GM19023 (cell line): ENCODE measurements around the gene MAGEA11.
"Not testable (repeated sequence)": the region's sequence is repeated elsewhere in the genome, so short reads cannot be mapped to it uniquely, and the experiment has no call there.

Experiments
- ATAC-seq: cut with Tn5 transposase; IDR thresholded peaks from one replicate; pipeline ENCODE4 v1.9.1; 2021; ENCODE audit warnings: mild to moderate bottlenecking, moderate library complexity; ENCODE audit not compliant: unreplicated experiment

The MAGEA11 gene, protein sequence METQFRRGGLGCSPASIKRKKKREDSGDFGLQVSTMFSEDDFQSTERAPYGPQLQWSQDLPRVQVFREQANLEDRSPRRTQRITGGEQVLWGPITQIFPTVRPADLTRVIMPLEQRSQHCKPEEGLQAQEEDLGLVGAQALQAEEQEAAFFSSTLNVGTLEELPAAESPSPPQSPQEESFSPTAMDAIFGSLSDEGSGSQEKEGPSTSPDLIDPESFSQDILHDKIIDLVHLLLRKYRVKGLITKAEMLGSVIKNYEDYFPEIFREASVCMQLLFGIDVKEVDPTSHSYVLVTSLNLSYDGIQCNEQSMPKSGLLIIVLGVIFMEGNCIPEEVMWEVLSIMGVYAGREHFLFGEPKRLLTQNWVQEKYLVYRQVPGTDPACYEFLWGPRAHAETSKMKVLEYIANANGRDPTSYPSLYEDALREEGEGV

DNA sequence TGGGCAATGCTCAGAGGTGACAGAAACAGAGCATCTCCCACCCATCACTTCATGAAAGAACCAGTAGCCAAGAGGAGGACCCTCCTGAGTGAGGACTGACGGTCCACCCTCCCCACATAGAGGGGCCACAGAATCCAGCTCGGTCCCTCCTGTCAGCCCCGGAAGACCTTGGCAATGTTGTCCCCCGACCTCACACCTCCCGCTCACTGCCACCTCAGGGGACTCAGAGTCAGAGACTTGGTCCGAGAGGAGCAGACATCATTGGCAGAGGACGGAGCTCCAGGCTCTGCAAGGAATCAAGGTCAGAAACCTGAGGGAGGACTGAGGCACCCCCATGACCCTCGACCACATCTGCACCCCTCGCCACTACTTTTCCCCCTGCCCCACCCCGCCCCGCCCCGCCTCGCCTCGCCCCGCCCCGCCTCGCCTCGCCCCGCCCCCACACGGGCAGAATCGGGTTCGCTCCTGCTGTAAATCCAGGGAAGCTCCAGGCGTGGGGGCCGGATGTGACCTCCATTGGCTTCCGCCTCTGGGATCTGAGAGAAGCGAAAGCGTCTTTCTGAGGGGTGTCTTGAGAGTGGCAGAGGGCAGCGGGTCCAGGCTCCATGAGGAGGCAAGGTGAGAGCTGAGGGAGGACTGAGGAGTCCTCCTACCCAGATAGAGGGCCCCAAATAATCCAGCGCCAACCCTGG, at the start of gene MAGEA11:
TSS of gene MAGEA11 (plus strand) at position 516 of the 692 bp plus-strand sequence. CDS start 1,100 bp downstream, outside the sequence.
- ATAC-seq, result no peak

GRCh38 chrX:149675088-149675487, 36.8 kb upstream of the MAGEA11 start:
- ATAC-seq, result not testable (repeated sequence)

DNA sequence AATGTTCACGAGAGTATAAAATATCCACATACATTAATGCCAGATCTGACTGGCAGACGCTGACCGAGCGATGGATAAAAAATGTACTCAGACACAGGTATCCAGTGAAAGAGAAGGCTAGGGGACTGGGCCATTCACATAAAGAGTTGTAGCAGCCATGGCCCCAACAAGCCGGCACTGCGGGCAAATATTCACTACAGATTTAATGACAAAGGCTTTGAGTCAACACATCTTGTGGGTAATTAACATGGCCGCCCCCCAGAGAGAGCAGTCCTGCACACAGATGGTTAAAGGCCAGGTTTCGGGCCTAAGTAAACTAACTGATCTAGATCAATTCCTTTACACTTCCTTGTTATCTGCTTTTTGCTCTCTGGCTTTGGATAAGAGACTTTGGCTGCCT, 36.3 kb upstream of the MAGEA11 start:
- ATAC-seq, result not testable (repeated sequence)

- ATAC-seq, result not testable (repeated sequence)
Measured at GRCh38 chrX:149679164-149679678, 32.6 kb upstream of the MAGEA11 start.

DNA sequence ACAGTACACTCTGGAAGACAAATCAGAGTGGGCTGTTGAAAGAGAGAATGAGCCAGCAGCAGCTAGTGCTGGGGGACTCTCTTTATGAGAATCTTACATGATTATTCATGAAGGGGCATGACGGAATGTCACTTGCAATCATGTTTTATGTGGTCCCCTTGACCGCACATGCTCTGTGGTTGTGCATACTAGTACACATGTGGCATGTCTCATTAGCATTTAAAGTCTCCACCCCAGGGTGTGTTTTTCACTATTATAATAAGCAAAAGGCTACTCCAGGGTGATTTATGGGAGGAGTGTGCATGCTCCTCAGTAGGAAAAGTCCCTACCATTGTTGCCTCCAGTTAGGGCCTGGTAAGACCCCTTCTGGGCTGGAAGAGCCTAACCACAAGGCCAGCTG, 30.7 kb upstream of the MAGEA11 start:
- ATAC-seq, result no peak

- ATAC-seq, result no peak
Measured at GRCh38 chrX:149682031-149682430, 29.8 kb upstream of the MAGEA11 start.

DNA sequence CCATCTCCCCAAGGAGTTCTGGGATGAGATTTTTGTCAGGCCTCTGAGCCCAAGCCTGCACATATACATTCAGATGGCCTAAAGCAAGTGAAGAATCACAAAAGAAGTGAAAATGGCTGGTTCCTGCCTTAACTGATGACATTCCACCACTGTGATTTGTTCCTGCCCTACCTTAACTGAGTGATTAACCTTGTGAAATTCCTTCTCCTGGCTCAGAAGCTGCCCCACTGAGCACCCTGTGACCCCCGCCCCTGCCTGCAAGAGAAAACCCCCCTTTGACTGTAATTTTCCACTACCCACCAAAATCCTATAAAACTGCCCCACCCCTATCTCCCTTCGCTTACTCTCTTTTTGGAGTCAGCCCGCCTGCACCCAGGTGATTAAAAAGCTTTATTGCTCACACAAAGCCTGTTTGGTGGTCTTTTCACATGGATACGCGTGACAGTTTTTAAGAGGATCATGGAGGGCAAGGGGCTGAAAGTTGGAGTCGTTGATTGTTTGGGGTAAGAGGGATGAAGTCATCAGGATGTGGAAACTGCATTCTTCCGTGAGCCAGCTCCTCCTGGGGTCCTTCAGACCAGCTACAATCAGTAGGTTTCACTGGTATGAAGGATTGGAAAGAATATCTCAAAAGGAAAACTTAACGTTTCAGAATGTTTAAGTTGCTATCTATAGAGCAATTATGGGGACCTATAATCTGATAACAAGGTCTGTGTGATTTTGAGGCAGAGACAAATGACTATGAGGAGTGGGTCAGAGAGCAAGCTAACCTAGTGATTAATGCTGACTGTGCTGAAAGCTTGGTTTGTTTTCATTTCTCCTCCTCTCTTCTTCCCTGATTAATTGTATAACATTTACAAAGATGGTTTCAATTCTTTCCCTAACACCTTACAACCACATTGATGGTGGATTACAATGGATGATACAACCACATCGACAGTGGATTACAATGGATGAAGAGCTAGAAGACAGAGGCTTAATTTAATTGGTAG, 28.6 kb upstream of the MAGEA11 start:
- ATAC-seq, result no peak

GRCh38 chrX:149683966-149684730, 27.7 kb upstream of the MAGEA11 start:
- no peak for ATAC-seq

GRCh38 chrX:149687991-149688390, 23.9 kb upstream of the MAGEA11 start:
- no peak for ATAC-seq

DNA sequence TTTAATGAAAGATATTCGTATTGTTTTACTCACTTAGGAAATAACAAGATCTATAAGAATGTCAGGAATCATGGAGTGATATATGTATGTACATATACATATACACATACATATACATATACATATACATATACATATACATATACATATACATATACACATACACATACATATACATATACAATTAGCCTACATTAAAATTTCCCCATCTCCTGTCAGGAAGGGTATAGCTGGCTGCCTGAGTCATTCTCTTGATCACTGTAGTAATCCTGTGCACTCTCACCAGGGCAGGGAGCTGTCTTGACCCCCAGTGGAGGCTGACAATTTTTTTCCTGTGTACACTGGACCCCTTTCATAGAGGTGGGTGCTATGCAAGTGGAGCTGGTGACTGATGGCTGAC, 23.3 kb upstream of the MAGEA11 start:
- ATAC-seq, result no peak

DNA sequence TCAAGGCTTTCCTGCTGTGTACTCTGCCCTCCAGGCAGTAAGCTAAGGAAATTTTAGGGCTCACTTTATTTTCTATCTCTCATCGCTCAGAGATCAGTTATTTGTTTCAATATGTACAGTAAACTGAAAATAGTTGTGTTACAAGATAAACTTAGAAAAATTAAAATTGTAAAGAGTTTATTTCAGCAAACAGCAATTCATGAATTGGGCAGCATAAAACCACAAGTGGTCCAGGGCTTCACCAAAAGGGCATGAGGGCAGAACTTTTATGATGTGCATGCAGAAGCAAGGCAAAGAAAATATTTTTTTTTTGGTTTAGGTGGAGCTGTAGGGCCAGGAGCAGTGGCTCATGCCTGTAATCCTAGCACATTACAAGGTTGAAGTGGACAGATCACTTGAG, 20.1 kb upstream of the MAGEA11 start:
- ATAC-seq, result no peak

DNA sequence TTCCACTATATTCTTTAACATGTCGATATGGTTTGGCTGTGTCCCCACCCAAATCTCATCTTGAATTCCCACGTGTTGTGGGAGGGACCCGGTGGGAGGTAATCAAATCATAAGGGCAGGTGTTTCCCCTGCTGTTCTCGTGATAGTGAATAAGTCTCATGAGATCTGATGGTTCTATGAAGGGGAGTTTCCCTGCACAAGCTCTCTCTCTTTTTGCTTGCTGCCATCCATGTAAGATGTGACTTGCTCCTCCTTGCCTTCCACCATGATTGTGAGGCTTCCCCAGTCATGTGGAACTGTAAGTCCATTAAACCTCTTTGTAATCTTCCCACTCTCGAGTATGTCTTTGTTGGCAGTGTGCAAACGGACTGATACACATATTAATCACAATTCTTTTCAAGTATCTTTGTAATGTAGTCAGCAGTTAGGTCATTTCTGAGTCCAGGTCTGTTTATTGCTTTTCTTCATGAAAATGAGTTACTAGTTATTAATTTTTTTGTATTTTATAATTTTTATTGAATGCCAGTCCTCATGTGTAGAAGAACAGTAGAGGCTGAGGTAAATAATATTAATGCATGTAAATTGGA, 19.1 kb upstream of the MAGEA11 start:
- not testable (repeated sequence) for ATAC-seq

DNA sequence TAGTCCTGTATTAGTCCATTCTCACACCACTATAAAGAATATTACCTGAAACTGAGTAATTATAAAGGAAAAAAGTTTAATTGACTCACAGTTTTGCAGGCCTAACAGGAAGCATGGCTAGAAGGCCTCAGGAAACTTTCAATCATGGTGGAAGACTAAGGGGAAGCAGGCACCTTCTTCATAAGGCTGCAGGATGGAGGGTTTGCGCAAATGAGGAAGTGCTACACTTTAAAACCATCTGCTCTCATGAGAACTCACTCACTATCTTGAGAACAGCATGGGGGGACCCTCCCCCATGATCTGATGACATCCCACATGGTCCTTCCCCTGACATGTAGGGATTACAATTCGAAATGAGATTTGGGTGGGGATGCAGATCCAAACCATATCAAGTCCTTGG, 12.1 kb upstream of the MAGEA11 start:
- ATAC-seq, result no peak

- no peak for ATAC-seq
Measured at GRCh38 chrX:149704664-149705063, 7.2 kb upstream of the MAGEA11 start.

GRCh38 chrX:149707147-149707901, 4.5 kb upstream of the MAGEA11 start:
- no peak for ATAC-seq

GRCh38 chrX:149712831-149713230, 971 bp downstream of the MAGEA11 start:
- ATAC-seq, result no peak

GRCh38 chrX:149713279-149714050, 1.6 kb downstream of the MAGEA11 start:
- no peak for ATAC-seq

- peak; percentile 52 for ATAC-seq
Measured at GRCh38 chrX:149715468-149715867, 3.6 kb downstream of the MAGEA11 start.
